ENCODE measurements around the gene C10orf71. TPM values are rescaled to one million over a fixed set of nuclear protein-coding genes. Genes with fewer than 3 reads are reported as not detected.

Gene C10orf71
- total RNA-seq, 1 experiment from 2014 or later: not detected

DNA sequence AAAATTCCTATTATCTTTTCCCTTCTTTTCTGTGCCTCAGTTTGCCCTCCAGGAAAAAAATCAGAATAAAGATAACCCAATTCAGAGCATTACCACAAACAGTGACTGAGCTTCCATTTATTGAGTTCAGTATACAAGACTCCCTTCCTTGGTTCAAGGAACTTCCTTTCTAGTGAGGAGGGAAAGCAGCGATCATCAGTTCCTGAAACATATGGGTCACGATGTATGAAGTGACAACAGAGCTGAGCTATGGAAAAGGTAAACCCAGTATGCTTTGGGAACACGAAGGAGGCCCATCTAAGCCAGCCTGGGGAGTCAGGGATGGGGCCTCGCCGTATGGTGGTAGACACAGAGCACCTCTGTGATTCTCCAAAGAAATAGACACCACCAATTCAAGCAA lies 15.8 kb downstream of the C10orf71 start:
- BruUV-seq (replicated peaks): no TSS peak
- CTCF ChIA-PET: no interaction called here
- Mint-ChIP-seq H3K36me3 (ENCODE audit: insufficient read depth, unreplicated experiment) (no peaks in the 10 kb centered on the region), H3K9me3 (ENCODE audit: low read depth, unreplicated experiment) (no peaks in the 10 kb centered on the region), H3K27me3 (ENCODE audit: unreplicated experiment) (peaks cover 61% of the 10 kb centered on the region), H3K4me3 (ENCODE audit: low read depth, unreplicated experiment) (no peak overlapping the region), H3K4me1 (ENCODE audit: low read depth, unreplicated experiment) (no peaks in the 10 kb centered on the region), H3K27ac (ENCODE audit: unreplicated experiment) (no peak overlapping the region)
- TF ChIP-seq, protein P1, sequence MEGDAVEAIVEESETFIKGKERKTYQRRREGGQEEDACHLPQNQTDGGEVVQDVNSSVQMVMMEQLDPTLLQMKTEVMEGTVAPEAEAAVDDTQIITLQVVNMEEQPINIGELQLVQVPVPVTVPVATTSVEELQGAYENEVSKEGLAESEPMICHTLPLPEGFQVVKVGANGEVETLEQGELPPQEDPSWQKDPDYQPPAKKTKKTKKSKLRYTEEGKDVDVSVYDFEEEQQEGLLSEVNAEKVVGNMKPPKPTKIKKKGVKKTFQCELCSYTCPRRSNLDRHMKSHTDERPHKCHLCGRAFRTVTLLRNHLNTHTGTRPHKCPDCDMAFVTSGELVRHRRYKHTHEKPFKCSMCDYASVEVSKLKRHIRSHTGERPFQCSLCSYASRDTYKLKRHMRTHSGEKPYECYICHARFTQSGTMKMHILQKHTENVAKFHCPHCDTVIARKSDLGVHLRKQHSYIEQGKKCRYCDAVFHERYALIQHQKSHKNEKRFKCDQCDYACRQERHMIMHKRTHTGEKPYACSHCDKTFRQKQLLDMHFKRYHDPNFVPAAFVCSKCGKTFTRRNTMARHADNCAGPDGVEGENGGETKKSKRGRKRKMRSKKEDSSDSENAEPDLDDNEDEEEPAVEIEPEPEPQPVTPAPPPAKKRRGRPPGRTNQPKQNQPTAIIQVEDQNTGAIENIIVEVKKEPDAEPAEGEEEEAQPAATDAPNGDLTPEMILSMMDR (IDR thresholded peaks at IDR 0.05; ENCODE audit: unreplicated experiment): no peak
- intact Hi-C loops (cut with micrococcal nuclease; ENCODE audit: unreplicated experiment): no loop called here
- no peak for DNase-seq

DNA sequence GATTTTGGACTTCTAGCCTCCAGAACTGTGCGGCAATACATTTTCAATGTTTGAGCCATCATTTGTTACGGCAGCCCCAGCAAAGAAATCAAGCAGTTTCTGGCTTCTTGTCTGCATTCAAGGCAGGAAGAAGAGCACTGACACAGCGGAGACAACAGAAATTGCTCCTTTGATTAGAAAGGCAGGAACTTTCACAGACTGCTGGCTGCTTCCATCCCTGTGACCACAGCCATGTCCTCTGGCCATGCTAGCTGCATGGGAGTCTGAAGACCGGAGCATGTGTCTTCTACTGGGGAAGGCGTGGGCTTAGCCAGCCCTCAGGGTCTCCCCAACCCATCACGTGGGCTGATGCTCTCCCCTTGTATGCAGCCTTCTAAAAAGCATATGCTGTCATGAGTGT lies 19.1 kb downstream of the C10orf71 start:
- CTCF ChIA-PET: no interaction called here
- no TSS peak for BruUV-seq (replicated peaks)
- Mint-ChIP-seq H3K27me3 (ENCODE audit: unreplicated experiment) (peaks cover 62% of the 10 kb centered on the region), H3K4me1 (ENCODE audit: low read depth, unreplicated experiment) (no peaks in the 10 kb centered on the region), H3K36me3 (ENCODE audit: insufficient read depth, unreplicated experiment) (no peaks in the 10 kb centered on the region), H3K9me3 (ENCODE audit: low read depth, unreplicated experiment) (no peaks in the 10 kb centered on the region), H3K27ac (ENCODE audit: unreplicated experiment) (no peak overlapping the region), H3K4me3 (ENCODE audit: low read depth, unreplicated experiment) (no peak overlapping the region)
- no peak for DNase-seq
- intact Hi-C loops (cut with micrococcal nuclease; ENCODE audit: unreplicated experiment): no loop called here
- TF ChIP-seq, protein P1 (IDR thresholded peaks at IDR 0.05; ENCODE audit: unreplicated experiment): no peak

- Mint-ChIP-seq H3K4me1 (ENCODE audit: low read depth, unreplicated experiment) (no peaks in the 10 kb centered on the region), H3K27ac (ENCODE audit: unreplicated experiment) (no peak overlapping the region), H3K27me3 (ENCODE audit: unreplicated experiment) (peaks cover 62% of the 10 kb centered on the region), H3K9me3 (ENCODE audit: low read depth, unreplicated experiment) (no peaks in the 10 kb centered on the region), H3K36me3 (ENCODE audit: insufficient read depth, unreplicated experiment) (no peaks in the 10 kb centered on the region), H3K4me3 (ENCODE audit: low read depth, unreplicated experiment) (no peak overlapping the region)
- DNase-seq: no peak
- BruUV-seq (replicated peaks): no TSS peak
- TF ChIP-seq, protein P1 (IDR thresholded peaks at IDR 0.05; ENCODE audit: unreplicated experiment): no peak
- intact Hi-C loops (cut with micrococcal nuclease; ENCODE audit: unreplicated experiment): no loop called here
- CTCF ChIA-PET: no interaction called here
These were observed 19.8 kb downstream of the C10orf71 start for GRCh38 chr10:49318755-49319154.

- intact Hi-C loops (cut with micrococcal nuclease; ENCODE audit: unreplicated experiment): no loop called here
- H3K9me3 Mint-ChIP-seq (ENCODE audit: low read depth, unreplicated experiment): no peaks in the 10 kb centered on the region
- BruUV-seq (replicated peaks): no TSS peak
- no peak for DNase-seq
- H3K27ac Mint-ChIP-seq (ENCODE audit: unreplicated experiment): no peak overlapping the region
- H3K36me3 Mint-ChIP-seq (ENCODE audit: insufficient read depth, unreplicated experiment): no peaks in the 10 kb centered on the region
- H3K4me3 Mint-ChIP-seq (ENCODE audit: low read depth, unreplicated experiment): no peak overlapping the region
- peaks cover 62% of the 10 kb centered on the region for H3K27me3 Mint-ChIP-seq (ENCODE audit: unreplicated experiment)
- H3K4me1 Mint-ChIP-seq (ENCODE audit: low read depth, unreplicated experiment): no peaks in the 10 kb centered on the region
- TF ChIP-seq, protein P1 (IDR thresholded peaks at IDR 0.05; ENCODE audit: unreplicated experiment): no peak
- CTCF ChIA-PET: no interaction called here
These were observed 20.2 kb downstream of the C10orf71 start for GRCh38 chr10:49319206-49319605.
